Hepatic stellate cell (primary cell): Measurements from ENCODE around the gene SUSD2.
"Not testable (repeated sequence)": the region's sequence is repeated elsewhere in the genome, so short reads cannot be mapped to it uniquely, and the experiment has no call there.

Source experiments
- DNase-seq: peaks from one replicate; pipeline ENCODE4 v3.0.0; 2011; ENCODE audit warnings: low spot score

SUSD2 gene

GRCh38 chr22:24181088-24181995, at the start of gene SUSD2:
TSS of gene SUSD2 (plus strand) at chr22:24181487. CDS start at chr22:24181520, 33 bp downstream.
- DNase-seq, result no peak

GRCh38 chr22:24133187-24133965, 47.9 kb upstream of the SUSD2 start:
- no peak for DNase-seq

GRCh38 chr22:24134090-24134846, 47.0 kb upstream of the SUSD2 start:
- no peak for DNase-seq

GRCh38 chr22:24136533-24136932, 44.8 kb upstream of the SUSD2 start:
- not testable (repeated sequence) for DNase-seq

- DNase-seq, result peak; percentile 62
Observed at GRCh38 chr22:24137595-24137994, 43.7 kb upstream of the SUSD2 start.

- no peak for DNase-seq
Observed at GRCh38 chr22:24138649-24139420, 42.5 kb upstream of the SUSD2 start.

GRCh38 chr22:24140357-24140756, 40.9 kb upstream of the SUSD2 start:
- DNase-seq, result peak; percentile 75

- DNase-seq, result no peak
Observed at GRCh38 chr22:24141586-24141985, 39.7 kb upstream of the SUSD2 start.

GRCh38 chr22:24142241-24142640, 39.0 kb upstream of the SUSD2 start:
- DNase-seq, result no peak

GRCh38 chr22:24142831-24143230, 38.5 kb upstream of the SUSD2 start:
- DNase-seq, result no peak

GRCh38 chr22:24144056-24144777, 37.1 kb upstream of the SUSD2 start:
- no peak for DNase-seq

- DNase-seq, result no peak
Observed at GRCh38 chr22:24144778-24145085, 36.6 kb upstream of the SUSD2 start.

GRCh38 chr22:24145446-24146193, 35.7 kb upstream of the SUSD2 start:
- DNase-seq, result peak; percentile 35

GRCh38 chr22:24146194-24146616, 35.1 kb upstream of the SUSD2 start:
- peak; percentile 75 for DNase-seq

GRCh38 chr22:24146791-24147353, 34.4 kb upstream of the SUSD2 start:
- peak; percentile 94 for DNase-seq

- DNase-seq, result no peak
Observed at GRCh38 chr22:24147666-24148065, 33.6 kb upstream of the SUSD2 start.

- no peak for DNase-seq
Observed at GRCh38 chr22:24148266-24149197, 32.8 kb upstream of the SUSD2 start.

- DNase-seq, result no peak
Observed at GRCh38 chr22:24149198-24149590, 32.1 kb upstream of the SUSD2 start.

- DNase-seq, result peak; percentile 91
Observed at GRCh38 chr22:24153353-24153752, 27.9 kb upstream of the SUSD2 start.
